ENCODE results near the gene COIL. TPM values are rescaled to one million over a fixed set of nuclear protein-coding genes. Genes with fewer than 3 reads are reported as not detected.

Gene COIL
- total and polyA plus RNA-seq, 2 donors (not counting 3 experiments of a cell fraction or from before 2014, with no cell fraction given): 4.2 to 20.6 TPM

GRCh38 chr17:56896968-56897359 is 63.9 kb downstream of the COIL start:
- peaks cover 17 to 51% of the 10 kb centered on the region in 2 experiments for H3K36me3 ChIP-seq (ENCODE audit: control insufficient read depth in 2 of 2, extremely low read depth in 1 of 2, insufficient read depth in 2 of 2, low read length in 2 of 2)
- no peak for FAIRE-seq
- TF ChIP-seq, protein P1, sequence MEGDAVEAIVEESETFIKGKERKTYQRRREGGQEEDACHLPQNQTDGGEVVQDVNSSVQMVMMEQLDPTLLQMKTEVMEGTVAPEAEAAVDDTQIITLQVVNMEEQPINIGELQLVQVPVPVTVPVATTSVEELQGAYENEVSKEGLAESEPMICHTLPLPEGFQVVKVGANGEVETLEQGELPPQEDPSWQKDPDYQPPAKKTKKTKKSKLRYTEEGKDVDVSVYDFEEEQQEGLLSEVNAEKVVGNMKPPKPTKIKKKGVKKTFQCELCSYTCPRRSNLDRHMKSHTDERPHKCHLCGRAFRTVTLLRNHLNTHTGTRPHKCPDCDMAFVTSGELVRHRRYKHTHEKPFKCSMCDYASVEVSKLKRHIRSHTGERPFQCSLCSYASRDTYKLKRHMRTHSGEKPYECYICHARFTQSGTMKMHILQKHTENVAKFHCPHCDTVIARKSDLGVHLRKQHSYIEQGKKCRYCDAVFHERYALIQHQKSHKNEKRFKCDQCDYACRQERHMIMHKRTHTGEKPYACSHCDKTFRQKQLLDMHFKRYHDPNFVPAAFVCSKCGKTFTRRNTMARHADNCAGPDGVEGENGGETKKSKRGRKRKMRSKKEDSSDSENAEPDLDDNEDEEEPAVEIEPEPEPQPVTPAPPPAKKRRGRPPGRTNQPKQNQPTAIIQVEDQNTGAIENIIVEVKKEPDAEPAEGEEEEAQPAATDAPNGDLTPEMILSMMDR (IDR thresholded peaks at IDR 0.05; ENCODE audit: extremely low read depth in 1 of 2, insufficient read depth in 1 of 2, low read depth in 1 of 2, low read length in 2 of 2): no peak
- TF ChIP-seq MYC (IDR thresholded peaks at IDR 0.05; ENCODE audit: low read depth, low read length): no peak
- TF ChIP-seq FOS (IDR thresholded peaks at IDR 0.05; ENCODE audit: borderline replicate concordance, insufficient read depth, low read length): no peak
- no peak for TF ChIP-seq POLR2A (IDR thresholded peaks at IDR 0.05; ENCODE audit: low read depth, low read length)
- TF ChIP-seq EZH2 (IDR thresholded peaks at IDR 0.05; ENCODE audit: borderline replicate concordance, low read depth, low read length, severe bottlenecking): no peak
- TF ChIP-seq GATA2 (IDR thresholded peaks at IDR 0.05; ENCODE audit: insufficient read depth, insufficient read length, low read depth, low read length): no peak
- TF ChIP-seq POLR2AphosphoS5 (IDR thresholded peaks at IDR 0.05; ENCODE audit: insufficient read depth, low read depth, low read length): no peak
- TF ChIP-seq, protein P2, sequence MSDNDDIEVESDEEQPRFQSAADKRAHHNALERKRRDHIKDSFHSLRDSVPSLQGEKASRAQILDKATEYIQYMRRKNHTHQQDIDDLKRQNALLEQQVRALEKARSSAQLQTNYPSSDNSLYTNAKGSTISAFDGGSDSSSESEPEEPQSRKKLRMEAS (IDR thresholded peaks at IDR 0.05; ENCODE audit: insufficient read depth, insufficient read length): no peak
- no peak for TF ChIP-seq JUN (IDR thresholded peaks at IDR 0.05; ENCODE audit: borderline replicate concordance, insufficient read depth, insufficient read length, low read depth)
- H3K27me3 ChIP-seq (ENCODE audit: control insufficient read depth in 2 of 2, insufficient read depth in 2 of 2, low read length in 2 of 2): no peaks in the 10 kb centered on the region
- BruUV-seq (replicated peaks): no TSS peak
- no peak overlapping the region for H3K9ac ChIP-seq (replicated peaks; ENCODE audit: extremely low read depth, insufficient read depth, low read length)
- dilution Hi-C loops (cut with MboI; ENCODE audit: extremely low pct_ligation_motif_present, low sequenced_read_pairs): no loop called here
- no peaks in the 10 kb centered on the region for H3K9me3 ChIP-seq (replicated peaks; ENCODE audit: control insufficient read depth, insufficient read depth, low read length)
- H3K9me1 ChIP-seq (replicated peaks; ENCODE audit: control insufficient read depth, extremely low read depth, insufficient read depth, low read length): no peaks in the 10 kb centered on the region
- H3K27ac ChIP-seq (ENCODE audit: insufficient read depth, low read depth, low read length): no peak overlapping the region
- H3K4me1 ChIP-seq (ENCODE audit: control insufficient read depth, extremely low read depth, insufficient read depth, low read length): peaks cover 19% of the 10 kb centered on the region
- H2AFZ ChIP-seq (ENCODE audit: low read depth, low read length): no peak overlapping the region
- H3K79me2 ChIP-seq (ENCODE audit: control insufficient read depth, insufficient read depth, low read length): peaks cover 8% of the 10 kb centered on the region
- POLR2A ChIA-PET: interaction anchor here (0.7 kb wide), 1 partner anchor 1074 kb away, joined by 3 read pairs; no protein-coding TSS in a partner anchor
- intact Hi-C loops (cut with micrococcal nuclease): no loop called here
- no peak overlapping the region for H3K4me2 ChIP-seq (ENCODE audit: insufficient read depth, low read length)
- no peak overlapping the region for H3K4me3 ChIP-seq (replicated peaks in 1 of 3; ENCODE audit: insufficient read depth in 1 of 3, low read depth in 1 of 3, low read length in 3 of 3)
- DNase-seq (ENCODE audit: low read depth, low spot score): no peak
- CTCF ChIA-PET: no interaction called here
- H4K20me1 ChIP-seq (replicated peaks; ENCODE audit: control insufficient read depth, extremely low read depth, insufficient read depth, low read length): no peaks in the 10 kb centered on the region
